Neural progenitor cell (in vitro differentiated cells): ENCODE results near the gene CDK5RAP3. TPM values are rescaled to one million over a fixed set of nuclear protein-coding genes. Genes with fewer than 3 reads are reported as not detected.

Experiments
- DNase-seq: peaks from one replicate; pipeline ENCODE4 v3.0.0-alpha.2; 2016; ENCODE audit warnings: low spot score
- H2AFZ ChIP-seq: fragments of 200-600 bp; sonication (generic); replicated peaks from 2 replicates; pipeline ENCODE4 v1.6.1; 2016; ENCODE audit warnings: antibody characterized with exemption
- H3F3A ChIP-seq: fragments of 200-600 bp; sonication (generic); 2 replicates; pipeline ENCODE4 v1.6.1; 2016; ENCODE audit warnings: antibody characterized with exemption, low read depth
- H3K27ac ChIP-seq: fragments of 200-600 bp; sonication (generic); 2 replicates; pipeline ENCODE4 v1.5.1; 2016; ENCODE audit warnings: mild to moderate bottlenecking
- H3K27me3 ChIP-seq: fragments of 200-600 bp; sonication (generic); 2 replicates; pipeline ENCODE4 v1.6.1; 2016; ENCODE audit warnings: mild to moderate bottlenecking, moderate library complexity
- H3K36me3 ChIP-seq: fragments of 200-600 bp; sonication (generic); 2 replicates; pipeline ENCODE4 v1.5.1; 2016
- H3K4me1 ChIP-seq: fragments of 200-600 bp; sonication (generic); 2 replicates; pipeline ENCODE4 v1.6.1; 2016; ENCODE audit warnings: mixed run types
- H3K4me2 ChIP-seq: fragments of 200-600 bp; sonication (generic); 2 replicates; pipeline ENCODE4 v1.6.1; 2016
- H3K4me3 ChIP-seq: fragments of 200-600 bp; sonication (generic); 2 replicates; pipeline ENCODE4 v1.5.1; 2016
- H3K79me2 ChIP-seq: fragments of 200-600 bp; sonication (generic); 2 replicates; pipeline ENCODE4 v1.6.1; 2016; ENCODE audit warnings: low read depth
- H3K9ac ChIP-seq: fragments of 200-600 bp; sonication (generic); 2 replicates; pipeline ENCODE4 v1.6.1; 2016
- H3K9me3 ChIP-seq: fragments of 200-600 bp; sonication (generic); 2 replicates; pipeline ENCODE4 v1.5.1; 2016; ENCODE audit warnings: low read depth
- H4K20me1 ChIP-seq: fragments of 200-600 bp; sonication (generic); 2 replicates; pipeline ENCODE4 v1.6.1; 2016; ENCODE audit warnings: low read depth
- H3K27ac Mint-ChIP-seq: 3 replicates; pipeline ENCODE4 v1.8.0; 2021; ENCODE audit warnings: mixed read lengths
- H3K27me3 Mint-ChIP-seq: 2 replicates; pipeline ENCODE4 v1.8.0; 2022; ENCODE audit warnings: low read depth, mild to moderate bottlenecking, inconsistent platforms, moderate library complexity, mixed read lengths; ENCODE audit not compliant: insufficient read depth
- H3K36me3 Mint-ChIP-seq: 3 replicates; pipeline ENCODE4 v1.8.0; 2021; ENCODE audit warnings: mixed read lengths
- H3K4me1 Mint-ChIP-seq: 3 replicates; pipeline ENCODE4 v1.8.0; 2021; ENCODE audit warnings: mixed read lengths
- H3K4me3 Mint-ChIP-seq: 3 replicates; pipeline ENCODE4 v1.8.0; 2021; ENCODE audit warnings: mild to moderate bottlenecking, moderate library complexity, mixed read lengths
- H3K9me3 Mint-ChIP-seq: 3 replicates; pipeline ENCODE4 v1.8.0; 2020; ENCODE audit warnings: mixed read lengths
- EZH2 ChIP-seq: fragments of 200-600 bp; sonication (generic); IDR thresholded peaks from 2 replicates; pipeline ENCODE4 v1.6.1; 2017; ENCODE audit warnings: antibody characterized with exemption, mild to moderate bottlenecking, moderate library complexity
- EZH2phosphoT487 ChIP-seq: fragments of 200-600 bp; sonication (generic); IDR thresholded peaks from 2 replicates; pipeline ENCODE4 v1.6.1; 2017; ENCODE audit warnings: antibody characterized with exemption
- total RNA-seq: library from RNA; depleted of rRNA; stranded (reverse); fragments of >200 nt; gene quantifications from 2 replicates; pipeline ENCODE4 v1.2.3, GENCODE V29; 2015; ENCODE audit warnings: low replicate concordance
- TF ChIP-seq, protein P1 (sequence below): fragments of 200-600 bp; sonication (generic); IDR thresholded peaks from 2 replicates; pipeline ENCODE4 v1.5.1; 2017; ENCODE audit warnings: antibody characterized with exemption, mild to moderate bottlenecking

Gene CDK5RAP3
- total RNA-seq, 1 donor from 2014 or later: 104 TPM

- Histone ChIP-seq H3K27ac (peak overlapping the region; percentile 90), H3K36me3 (no peaks in the 10 kb centered on the region), H3K4me2 (peak overlapping the region; percentile 73), H3K27me3 (no peaks in the 10 kb centered on the region), H3K4me1 (peaks cover 70% of the 10 kb centered on the region), H3F3A (peaks cover 73% of the 10 kb centered on the region), H2AFZ (no peak overlapping the region), H3K9me3 (no peaks in the 10 kb centered on the region), H4K20me1 (no peaks in the 10 kb centered on the region), H3K79me2 (no peaks in the 10 kb centered on the region), H3K4me3 (peak overlapping the region; percentile 10), H3K9ac (no peak overlapping the region)
- Mint-ChIP-seq H3K4me1 (peaks cover 74% of the 10 kb centered on the region), H3K27ac (peak overlapping the region; percentile 94), H3K27me3 (peaks cover 8% of the 10 kb centered on the region), H3K9me3 (no peaks in the 10 kb centered on the region), H3K4me3 (peak overlapping the region; percentile 78), H3K36me3 (no peaks in the 10 kb centered on the region)
- no peak for TF ChIP-seq EZH2
- TF ChIP-seq, protein P1, sequence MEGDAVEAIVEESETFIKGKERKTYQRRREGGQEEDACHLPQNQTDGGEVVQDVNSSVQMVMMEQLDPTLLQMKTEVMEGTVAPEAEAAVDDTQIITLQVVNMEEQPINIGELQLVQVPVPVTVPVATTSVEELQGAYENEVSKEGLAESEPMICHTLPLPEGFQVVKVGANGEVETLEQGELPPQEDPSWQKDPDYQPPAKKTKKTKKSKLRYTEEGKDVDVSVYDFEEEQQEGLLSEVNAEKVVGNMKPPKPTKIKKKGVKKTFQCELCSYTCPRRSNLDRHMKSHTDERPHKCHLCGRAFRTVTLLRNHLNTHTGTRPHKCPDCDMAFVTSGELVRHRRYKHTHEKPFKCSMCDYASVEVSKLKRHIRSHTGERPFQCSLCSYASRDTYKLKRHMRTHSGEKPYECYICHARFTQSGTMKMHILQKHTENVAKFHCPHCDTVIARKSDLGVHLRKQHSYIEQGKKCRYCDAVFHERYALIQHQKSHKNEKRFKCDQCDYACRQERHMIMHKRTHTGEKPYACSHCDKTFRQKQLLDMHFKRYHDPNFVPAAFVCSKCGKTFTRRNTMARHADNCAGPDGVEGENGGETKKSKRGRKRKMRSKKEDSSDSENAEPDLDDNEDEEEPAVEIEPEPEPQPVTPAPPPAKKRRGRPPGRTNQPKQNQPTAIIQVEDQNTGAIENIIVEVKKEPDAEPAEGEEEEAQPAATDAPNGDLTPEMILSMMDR: peak; percentile 32
- TF ChIP-seq EZH2phosphoT487: peak; percentile 50
- peak; percentile 79 for DNase-seq
Observed at GRCh38 chr17:48003417-48004151, 32.7 kb downstream of the CDK5RAP3 start.

DNA sequence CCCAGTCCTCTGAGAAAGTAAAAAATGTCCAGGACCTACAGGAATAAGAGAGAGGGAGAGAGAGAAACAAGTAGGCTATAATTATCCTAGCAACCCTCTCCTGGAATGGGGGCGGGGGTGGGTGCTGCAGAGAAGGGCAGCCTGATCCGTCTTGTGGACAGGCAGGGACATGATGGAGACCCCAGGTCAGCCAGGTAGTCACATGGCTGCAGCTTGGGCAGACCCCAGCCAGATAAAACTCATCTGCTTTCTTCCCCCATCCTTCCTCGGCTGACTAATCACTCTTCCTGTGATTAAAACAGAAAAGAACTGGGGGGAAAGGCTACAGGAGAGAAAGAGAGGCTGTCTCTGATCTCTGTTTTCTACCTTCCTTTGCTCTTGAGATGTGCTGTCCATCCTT is 34.1 kb downstream of the CDK5RAP3 start:
- peak overlapping the region; percentile 73 for H3K4me2 ChIP-seq
- H2AFZ ChIP-seq: peak overlapping the region; percentile 39
- Mint-ChIP-seq H3K27me3 (peaks cover 11% of the 10 kb centered on the region), H3K27ac (peak overlapping the region; percentile 94), H3K4me1 (peaks cover 74% of the 10 kb centered on the region), H3K36me3 (no peaks in the 10 kb centered on the region), H3K9me3 (no peaks in the 10 kb centered on the region), H3K4me3 (peak overlapping the region; percentile 69)
- peaks cover 63% of the 10 kb centered on the region for H3K4me1 ChIP-seq
- no peak overlapping the region for H3K9ac ChIP-seq
- H3K27ac ChIP-seq: peak overlapping the region; percentile 90
- TF ChIP-seq EZH2phosphoT487: no peak
- TF ChIP-seq, protein P1: no peak
- TF ChIP-seq EZH2: no peak
- no peak overlapping the region for H3K4me3 ChIP-seq
- H4K20me1 ChIP-seq: no peaks in the 10 kb centered on the region
- peaks cover 65% of the 10 kb centered on the region for H3F3A ChIP-seq
- H3K79me2 ChIP-seq: no peaks in the 10 kb centered on the region
- no peaks in the 10 kb centered on the region for H3K9me3 ChIP-seq
- H3K27me3 ChIP-seq: no peaks in the 10 kb centered on the region
- no peaks in the 10 kb centered on the region for H3K36me3 ChIP-seq
- no peak for DNase-seq

DNA sequence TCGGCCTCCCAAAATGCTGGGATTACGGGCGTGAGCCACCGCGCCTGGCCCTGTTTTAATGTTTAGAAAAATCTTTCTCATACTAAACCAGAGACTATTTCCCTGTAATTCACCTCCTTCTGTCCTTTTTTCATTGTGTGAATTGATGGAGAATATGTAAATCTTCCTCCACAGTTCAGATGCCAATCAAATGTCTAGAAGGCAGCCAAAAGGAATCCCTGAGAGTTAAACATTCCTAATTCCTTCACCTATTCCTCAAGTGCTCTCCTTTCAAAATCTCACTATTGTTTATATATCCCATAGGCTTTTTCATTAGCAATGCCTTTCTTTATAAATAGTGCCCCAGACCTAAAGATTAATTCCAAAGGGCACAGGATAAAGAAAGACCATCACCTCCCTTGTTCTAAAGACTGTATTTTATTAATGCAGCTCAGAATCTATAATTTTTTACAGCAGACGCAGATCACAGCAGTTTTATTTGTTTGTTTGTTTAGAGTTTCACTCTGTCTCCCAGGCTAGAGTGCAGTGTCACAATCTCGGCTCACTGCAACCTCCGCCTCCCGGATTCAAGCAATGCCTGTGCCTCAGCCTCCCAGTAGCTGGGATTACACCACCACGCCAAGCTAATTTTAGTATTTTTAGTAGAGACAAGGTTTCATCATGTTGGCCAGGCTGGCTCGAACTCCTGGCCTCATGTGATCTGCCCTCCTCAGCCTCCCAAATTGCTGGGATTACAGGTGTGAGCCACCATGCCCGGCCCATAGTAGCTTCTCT is 36.2 kb downstream of the CDK5RAP3 start:
- Histone ChIP-seq H3K36me3 (no peaks in the 10 kb centered on the region), H3K27me3 (no peaks in the 10 kb centered on the region), H3K9me3 (no peaks in the 10 kb centered on the region), H3K4me1 (peaks cover 66% of the 10 kb centered on the region), H3K4me3 (no peak overlapping the region), H2AFZ (no peak overlapping the region), H4K20me1 (no peaks in the 10 kb centered on the region), H3K27ac (no peak overlapping the region), H3F3A (peaks cover 67% of the 10 kb centered on the region), H3K79me2 (no peaks in the 10 kb centered on the region), H3K9ac (no peak overlapping the region), H3K4me2 (no peak overlapping the region)
- H3K27me3 Mint-ChIP-seq: peaks cover 9% of the 10 kb centered on the region
- H3K27ac Mint-ChIP-seq: peak overlapping the region; percentile 39
- no peak overlapping the region for H3K4me3 Mint-ChIP-seq
- DNase-seq: no peak
- no peaks in the 10 kb centered on the region for H3K36me3 Mint-ChIP-seq
- H3K9me3 Mint-ChIP-seq: no peaks in the 10 kb centered on the region
- no peak for TF ChIP-seq EZH2phosphoT487
- TF ChIP-seq, protein P1: no peak
- no peak for TF ChIP-seq EZH2
- H3K4me1 Mint-ChIP-seq: peaks cover 78% of the 10 kb centered on the region
